GM12873 (cell line): Measurements from ENCODE around the gene TMEM184B.

Experiments used
- TF ChIP-seq, protein P1 (sequence below): IDR thresholded peaks from 2 replicates; pipeline ENCODE4 v1.5.1; 2012; ENCODE audit warnings: low read depth, mild to moderate bottlenecking, moderate library complexity, low read length, control low read depth; ENCODE audit not compliant: insufficient read depth; ENCODE audit errors: missing control alignments

The TMEM184B gene

DNA sequence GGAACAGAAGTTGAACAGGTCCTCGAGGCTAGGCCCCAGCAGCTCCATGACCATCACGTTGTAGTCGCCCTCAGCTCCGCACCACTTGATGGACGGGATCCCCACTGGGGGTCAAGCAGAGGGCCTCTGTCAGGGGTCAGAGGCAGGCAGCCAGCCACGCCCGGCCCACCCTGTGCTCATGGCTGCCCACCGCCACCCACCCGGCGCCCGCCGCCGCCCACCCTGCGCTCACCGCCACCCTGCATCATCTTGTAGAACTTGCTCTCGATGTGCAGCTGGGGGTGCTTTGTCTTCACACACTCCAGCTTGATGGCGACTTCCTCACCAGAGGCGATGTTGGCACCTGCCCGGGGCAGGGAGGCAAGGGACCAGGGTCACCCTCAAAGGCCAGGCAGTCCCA lies 30.1 kb upstream of the TMEM184B start:
- TF ChIP-seq, protein P1, sequence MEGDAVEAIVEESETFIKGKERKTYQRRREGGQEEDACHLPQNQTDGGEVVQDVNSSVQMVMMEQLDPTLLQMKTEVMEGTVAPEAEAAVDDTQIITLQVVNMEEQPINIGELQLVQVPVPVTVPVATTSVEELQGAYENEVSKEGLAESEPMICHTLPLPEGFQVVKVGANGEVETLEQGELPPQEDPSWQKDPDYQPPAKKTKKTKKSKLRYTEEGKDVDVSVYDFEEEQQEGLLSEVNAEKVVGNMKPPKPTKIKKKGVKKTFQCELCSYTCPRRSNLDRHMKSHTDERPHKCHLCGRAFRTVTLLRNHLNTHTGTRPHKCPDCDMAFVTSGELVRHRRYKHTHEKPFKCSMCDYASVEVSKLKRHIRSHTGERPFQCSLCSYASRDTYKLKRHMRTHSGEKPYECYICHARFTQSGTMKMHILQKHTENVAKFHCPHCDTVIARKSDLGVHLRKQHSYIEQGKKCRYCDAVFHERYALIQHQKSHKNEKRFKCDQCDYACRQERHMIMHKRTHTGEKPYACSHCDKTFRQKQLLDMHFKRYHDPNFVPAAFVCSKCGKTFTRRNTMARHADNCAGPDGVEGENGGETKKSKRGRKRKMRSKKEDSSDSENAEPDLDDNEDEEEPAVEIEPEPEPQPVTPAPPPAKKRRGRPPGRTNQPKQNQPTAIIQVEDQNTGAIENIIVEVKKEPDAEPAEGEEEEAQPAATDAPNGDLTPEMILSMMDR = no peak

DNA sequence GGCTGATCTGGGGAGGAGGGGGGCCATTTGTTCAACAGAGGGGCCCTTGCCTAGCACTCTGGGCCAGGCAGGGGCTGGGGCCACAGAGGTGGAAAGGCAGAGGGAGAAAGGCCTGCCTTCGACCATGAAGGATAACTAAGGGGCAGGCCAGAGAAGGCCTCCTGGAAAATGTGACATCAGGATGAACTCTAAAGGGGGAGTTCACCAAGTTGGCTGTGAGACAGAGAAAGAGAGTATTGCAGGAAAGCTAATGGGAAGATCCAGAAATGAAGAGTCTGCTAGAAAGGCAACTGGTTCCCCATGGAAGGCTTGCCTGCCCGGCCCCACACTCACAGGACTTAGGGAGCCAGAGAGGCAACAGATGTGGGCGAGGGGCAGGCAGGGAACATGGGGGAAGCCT lies 28.1 kb upstream of the TMEM184B start:
- TF ChIP-seq, protein P1 = no peak

GRCh38 chr22:38300197-38300945 lies 27.6 kb upstream of the TMEM184B start:
- TF ChIP-seq, protein P1 = no peak

DNA sequence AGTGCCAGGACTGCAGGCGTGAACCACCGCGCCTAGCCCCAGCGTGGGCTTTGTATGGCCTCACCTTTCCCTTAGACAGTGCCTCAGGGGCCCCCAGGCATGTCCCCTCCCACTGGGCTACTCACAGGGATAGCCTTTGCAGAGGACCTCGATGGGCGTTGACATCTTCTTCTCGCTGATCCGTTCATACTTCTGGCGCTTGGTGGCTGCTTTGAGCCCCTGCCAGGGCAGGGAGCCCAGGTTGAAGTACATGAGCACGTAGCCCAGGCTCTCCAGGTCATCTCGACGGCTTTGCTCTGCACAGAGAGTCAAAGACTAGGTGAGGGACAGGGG lies 26.9 kb upstream of the TMEM184B start:
- TF ChIP-seq, protein P1 = no peak

DNA sequence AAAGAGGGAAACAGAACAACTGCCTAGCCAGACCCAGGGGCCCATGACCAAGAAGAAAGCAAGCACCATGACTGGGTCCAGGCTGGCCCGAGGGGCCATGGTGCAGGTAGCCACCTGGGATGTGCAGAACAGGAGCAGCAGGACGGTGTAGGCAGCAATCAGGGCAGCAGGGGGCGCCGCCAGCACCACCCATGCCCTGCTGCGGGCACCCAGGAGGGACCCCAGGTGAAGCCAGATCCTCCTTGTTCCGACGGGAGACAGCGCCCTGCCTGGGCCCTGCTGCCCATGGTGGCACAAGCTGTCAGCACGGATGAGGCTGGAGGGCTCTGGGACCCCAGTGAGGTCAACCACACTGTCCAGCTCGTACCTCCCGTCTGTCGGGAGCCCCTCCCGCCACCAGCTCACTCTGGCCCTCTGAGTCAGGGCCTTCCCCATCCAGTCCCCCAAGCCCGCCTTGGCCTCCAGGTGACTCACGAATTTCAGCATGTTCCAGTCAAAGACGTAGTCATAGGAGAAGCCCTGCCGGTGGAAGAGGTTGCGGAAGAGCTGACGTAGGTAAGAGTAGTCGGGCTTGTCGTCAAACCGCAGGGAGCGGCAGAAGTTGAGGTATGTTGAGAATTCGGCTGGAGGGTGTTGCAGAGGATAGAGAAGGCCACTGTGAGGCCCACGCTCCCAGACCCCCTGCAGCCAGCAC lies 25.6 kb upstream of the TMEM184B start:
- TF ChIP-seq, protein P1 = peak; percentile 73

DNA sequence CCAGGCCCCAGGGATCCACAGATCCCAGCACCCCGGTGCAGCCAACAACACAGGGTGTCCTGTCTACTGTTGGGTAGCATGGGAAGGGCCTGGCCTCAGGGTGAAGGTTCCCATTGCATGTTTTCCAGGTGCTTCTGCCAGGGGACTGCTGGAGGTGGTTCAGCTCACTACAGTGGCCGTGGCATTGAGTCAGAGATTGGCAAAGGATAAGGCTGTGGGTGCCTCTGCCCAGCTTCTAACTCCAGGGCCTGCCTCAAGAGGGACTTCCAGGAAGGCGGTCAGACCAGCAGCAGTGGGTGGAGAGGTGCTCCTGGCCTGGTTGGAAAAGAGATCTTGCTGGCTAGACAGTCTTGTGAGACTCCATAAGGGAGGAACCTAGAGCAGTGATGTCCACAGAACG lies 23.6 kb upstream of the TMEM184B start:
- TF ChIP-seq, protein P1 = no peak

GRCh38 chr22:38295863-38296262 lies 23.1 kb upstream of the TMEM184B start:
- TF ChIP-seq, protein P1 = no peak
